ENCODE data around the gene LITAFD.

DNA sequence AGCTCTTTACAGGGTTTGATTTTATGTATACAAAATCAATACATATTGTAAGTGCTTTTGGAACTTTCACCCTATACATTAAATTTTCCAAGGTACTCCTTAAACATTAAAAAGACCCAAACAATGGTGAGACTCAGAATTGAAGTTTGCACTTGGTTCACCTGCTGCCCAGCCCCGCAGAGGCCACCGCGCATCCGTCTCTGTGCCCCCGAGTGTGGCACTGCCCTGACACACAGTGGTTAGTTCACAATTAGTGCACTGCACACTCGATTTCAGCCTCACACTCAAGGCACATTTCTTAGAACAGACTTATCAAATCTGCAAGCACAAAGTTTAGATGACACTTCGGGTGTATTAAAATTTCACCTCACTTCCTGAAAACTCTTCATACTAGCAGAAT is 43.3 kb downstream of the LITAFD start:
- TF ChIP-seq, protein P1, sequence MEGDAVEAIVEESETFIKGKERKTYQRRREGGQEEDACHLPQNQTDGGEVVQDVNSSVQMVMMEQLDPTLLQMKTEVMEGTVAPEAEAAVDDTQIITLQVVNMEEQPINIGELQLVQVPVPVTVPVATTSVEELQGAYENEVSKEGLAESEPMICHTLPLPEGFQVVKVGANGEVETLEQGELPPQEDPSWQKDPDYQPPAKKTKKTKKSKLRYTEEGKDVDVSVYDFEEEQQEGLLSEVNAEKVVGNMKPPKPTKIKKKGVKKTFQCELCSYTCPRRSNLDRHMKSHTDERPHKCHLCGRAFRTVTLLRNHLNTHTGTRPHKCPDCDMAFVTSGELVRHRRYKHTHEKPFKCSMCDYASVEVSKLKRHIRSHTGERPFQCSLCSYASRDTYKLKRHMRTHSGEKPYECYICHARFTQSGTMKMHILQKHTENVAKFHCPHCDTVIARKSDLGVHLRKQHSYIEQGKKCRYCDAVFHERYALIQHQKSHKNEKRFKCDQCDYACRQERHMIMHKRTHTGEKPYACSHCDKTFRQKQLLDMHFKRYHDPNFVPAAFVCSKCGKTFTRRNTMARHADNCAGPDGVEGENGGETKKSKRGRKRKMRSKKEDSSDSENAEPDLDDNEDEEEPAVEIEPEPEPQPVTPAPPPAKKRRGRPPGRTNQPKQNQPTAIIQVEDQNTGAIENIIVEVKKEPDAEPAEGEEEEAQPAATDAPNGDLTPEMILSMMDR (IDR thresholded peaks at IDR 0.05) = no peak
- no peak for TF ChIP-seq POLR2A (IDR thresholded peaks at IDR 0.05)

Measured in adrenal gland (tissue), 5 donors.